ENCODE measurements around the gene PON3. TPM values are rescaled to one million over a fixed set of nuclear protein-coding genes. Genes with fewer than 3 reads are reported as not detected.
A peak's percentile ranks its signal among the peaks of the same experiment; 100 is the strongest.

The PON3 gene
- not detected for total RNA-seq

GRCh38 chr7:95396136-95397032 is at the start of gene PON3:
Gene PON3 (minus strand): TSS chr7:95396375. CDS start chr7:95396350, 25 bp downstream.
- DNase-seq = peak; percentile 13
- Mint-ChIP-seq H3K27me3 (peaks cover 33% of the 10 kb centered on the region), H3K36me3 (ENCODE audit: low read depth) (no peaks in the 10 kb centered on the region), H3K4me1 (peaks cover 5% of the 10 kb centered on the region), H3K4me3 (peak within 1 kb of the TSS; percentile 64), H3K9me3 (no peaks in the 10 kb centered on the region), H3K27ac (no peak within 1 kb of the TSS)
- ChIA-PET CTCF (interaction anchor here (0.6 to 1.3 kb wide), 3 partner anchors 69 to 213 kb away, joined by 3 to 4 read pairs (median 3); no protein-coding TSS in a partner anchor), POLR2A (no interaction called here)

- no peak for DNase-seq
- Mint-ChIP-seq H3K4me3 (no peak overlapping the region), H3K9me3 (no peaks in the 10 kb centered on the region), H3K36me3 (ENCODE audit: low read depth) (no peaks in the 10 kb centered on the region), H3K27ac (no peak overlapping the region), H3K4me1 (no peaks in the 10 kb centered on the region), H3K27me3 (peaks cover 8% of the 10 kb centered on the region)
- ChIA-PET CTCF (interaction anchor here (0.6 kb wide), 1 partner anchor 593 kb away, joined by 4 read pairs; no protein-coding TSS in a partner anchor), POLR2A (no interaction called here)
Measured at GRCh38 chr7:95444796-95445195, 48.6 kb upstream of the PON3 start.

- H3K4me3 Mint-ChIP-seq = no peak overlapping the region
- no peaks in the 10 kb centered on the region for H3K9me3 Mint-ChIP-seq
- peaks cover 8% of the 10 kb centered on the region for H3K27me3 Mint-ChIP-seq
- ChIA-PET POLR2A (no interaction called here), CTCF (no interaction called here)
- no peak for DNase-seq
- no peaks in the 10 kb centered on the region for H3K4me1 Mint-ChIP-seq
- H3K36me3 Mint-ChIP-seq (ENCODE audit: low read depth) = no peaks in the 10 kb centered on the region
- H3K27ac Mint-ChIP-seq = no peak overlapping the region
Measured at GRCh38 chr7:95441042-95441823, 45.1 kb upstream of the PON3 start.

GRCh38 chr7:95440394-95441038 is 44.3 kb upstream of the PON3 start:
- ChIA-PET POLR2A (no interaction called here), CTCF (no interaction called here)
- Mint-ChIP-seq H3K4me3 (no peak overlapping the region), H3K9me3 (no peaks in the 10 kb centered on the region), H3K36me3 (ENCODE audit: low read depth) (no peaks in the 10 kb centered on the region), H3K4me1 (peaks cover 1% of the 10 kb centered on the region), H3K27me3 (peaks cover 8% of the 10 kb centered on the region), H3K27ac (no peak overlapping the region)
- DNase-seq = no peak

DNA sequence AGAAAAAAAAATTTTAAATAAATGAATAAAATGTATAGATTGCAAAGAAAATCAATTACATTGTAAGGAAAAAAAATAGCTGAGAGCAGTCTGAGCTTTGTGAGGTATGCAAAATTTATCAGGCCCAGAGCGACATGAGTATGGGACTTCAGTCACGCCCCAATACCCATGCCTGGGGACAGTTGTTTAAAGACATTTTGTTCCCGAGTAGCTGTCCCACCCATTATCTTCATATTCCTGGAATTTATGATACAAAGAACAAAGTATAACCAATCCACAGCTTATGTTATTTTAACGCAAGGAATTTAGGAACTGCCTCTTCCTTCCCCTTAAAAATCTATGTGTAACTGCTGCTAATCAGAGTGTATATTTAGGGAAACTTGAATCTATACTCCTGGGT is 40.2 kb upstream of the PON3 start:
- no peak for DNase-seq
- Mint-ChIP-seq H3K27me3 (peaks cover 2% of the 10 kb centered on the region), H3K4me3 (no peak overlapping the region), H3K36me3 (ENCODE audit: low read depth) (no peaks in the 10 kb centered on the region), H3K27ac (no peak overlapping the region), H3K9me3 (no peaks in the 10 kb centered on the region), H3K4me1 (peaks cover 12% of the 10 kb centered on the region)
- CTCF ChIA-PET = no interaction called here
- POLR2A ChIA-PET = no interaction called here

- DNase-seq = no peak
- CTCF ChIA-PET = interaction anchor here (0.6 to 1.6 kb wide), 3 partner anchors 37 to 320 kb away, joined by 3 read pairs; no protein-coding TSS in a partner anchor
Measured at GRCh38 chr7:95435422-95435780, 39.2 kb upstream of the PON3 start.

GRCh38 chr7:95434557-95435421 is 38.6 kb upstream of the PON3 start, which contains the start of gene PON2:
Gene PON2 (minus strand): TSS chr7:95435028. CDS start chr7:95434951, 77 bp downstream.
- Mint-ChIP-seq H3K36me3 (ENCODE audit: low read depth) (no peaks in the 10 kb centered on the region), H3K4me3 (peak within 1 kb of the TSS; percentile 66), H3K27me3 (no peaks in the 10 kb centered on the region), H3K27ac (peak within 1 kb of the TSS; percentile 86), H3K4me1 (peaks cover 12% of the 10 kb centered on the region), H3K9me3 (no peaks in the 10 kb centered on the region)
- ChIA-PET CTCF (interaction anchor here (0.6 to 1.6 kb wide), 3 partner anchors 13 to 45 kb away, joined by 3 read pairs; no protein-coding TSS in a partner anchor), POLR2A (no interaction called here)
- DNase-seq = peak; percentile 32

More at GRCh38 chr7:95435422-95435780, 39.2 kb upstream of the PON3 start:
- H3K4me3 Mint-ChIP-seq = peak overlapping the region; percentile 66
- peaks cover 12% of the 10 kb centered on the region for H3K4me1 Mint-ChIP-seq
- no peaks in the 10 kb centered on the region for H3K27me3 Mint-ChIP-seq
- H3K27ac Mint-ChIP-seq = peak overlapping the region; percentile 86
- H3K9me3 Mint-ChIP-seq = no peaks in the 10 kb centered on the region
- no peaks in the 10 kb centered on the region for H3K36me3 Mint-ChIP-seq (ENCODE audit: low read depth)
- POLR2A ChIA-PET = no interaction called here

GRCh38 chr7:95433952-95434556 is 37.9 kb upstream of the PON3 start:
- Mint-ChIP-seq H3K4me1 (peaks cover 12% of the 10 kb centered on the region), H3K27me3 (no peaks in the 10 kb centered on the region), H3K36me3 (ENCODE audit: low read depth) (no peaks in the 10 kb centered on the region), H3K4me3 (peak overlapping the region; percentile 40), H3K27ac (peak overlapping the region; percentile 80), H3K9me3 (no peaks in the 10 kb centered on the region)
- ChIA-PET POLR2A (no interaction called here), CTCF (interaction anchor here (0.7 to 1.6 kb wide), 2 partner anchors 12 to 38 kb away, joined by 3 read pairs; no protein-coding TSS in a partner anchor)
- no peak for DNase-seq

- H3K36me3 Mint-ChIP-seq (ENCODE audit: low read depth) = no peaks in the 10 kb centered on the region
- H3K9me3 Mint-ChIP-seq = no peaks in the 10 kb centered on the region
- DNase-seq = no peak
- no peak overlapping the region for H3K27ac Mint-ChIP-seq
- no peak overlapping the region for H3K4me3 Mint-ChIP-seq
- peaks cover 12% of the 10 kb centered on the region for H3K4me1 Mint-ChIP-seq
- ChIA-PET POLR2A (no interaction called here), CTCF (interaction anchor here (0.6 kb wide), 1 partner anchor 1382 kb away, joined by 3 read pairs; no protein-coding TSS in a partner anchor)
- no peaks in the 10 kb centered on the region for H3K27me3 Mint-ChIP-seq
Measured at GRCh38 chr7:95433129-95433528, 37.0 kb upstream of the PON3 start.

- peaks cover 12% of the 10 kb centered on the region for H3K4me1 Mint-ChIP-seq
Measured at GRCh38 chr7:95432606-95433005, 36.4 kb upstream of the PON3 start.

GRCh38 chr7:95430864-95431263 is 34.7 kb upstream of the PON3 start:
- H3K4me3 Mint-ChIP-seq = no peak overlapping the region
- H3K9me3 Mint-ChIP-seq = no peaks in the 10 kb centered on the region
- no peak overlapping the region for H3K27ac Mint-ChIP-seq
- H3K36me3 Mint-ChIP-seq (ENCODE audit: low read depth) = no peaks in the 10 kb centered on the region
- DNase-seq = no peak
- no peaks in the 10 kb centered on the region for H3K27me3 Mint-ChIP-seq
- CTCF ChIA-PET = no interaction called here
- peaks cover 12% of the 10 kb centered on the region for H3K4me1 Mint-ChIP-seq
- POLR2A ChIA-PET = no interaction called here

More at GRCh38 chr7:95432606-95433005, 36.4 kb upstream of the PON3 start:
- no peak overlapping the region for H3K4me3 Mint-ChIP-seq
- H3K27ac Mint-ChIP-seq = no peak overlapping the region
- CTCF ChIA-PET = interaction anchor here (0.6 kb wide), 1 partner anchor 1382 kb away, joined by 3 read pairs; no protein-coding TSS in a partner anchor
- POLR2A ChIA-PET = no interaction called here
- DNase-seq = no peak
- no peaks in the 10 kb centered on the region for H3K9me3 Mint-ChIP-seq
- no peaks in the 10 kb centered on the region for H3K27me3 Mint-ChIP-seq
- no peaks in the 10 kb centered on the region for H3K36me3 Mint-ChIP-seq (ENCODE audit: low read depth)
